Lower lobe of right lung (tissue), 2 donors: Measurements from ENCODE around the gene TSPAN11. TPM values are rescaled to one million over a fixed set of nuclear protein-coding genes. Genes with fewer than 3 reads are reported as not detected.
A peak's percentile ranks its signal among the peaks of the same experiment; 100 is the strongest.

Experiments used
- ATAC-seq, 2 donors: fragments of 200-7000 bp; cut with Tn5 transposase; one replicate each; pipeline ENCODE4 v1.9.1; 2020 to 2022; ENCODE audit warnings: mild to moderate bottlenecking in 2 of 2, moderate library complexity in 2 of 2
- DNase-seq: peaks from one replicate; pipeline ENCODE4 v3.0.0-alpha.2; 2020
- H3K27ac ChIP-seq: fragments of 200-600 bp; one replicate; pipeline ENCODE4 v1.8.0; 2022
- H3K27me3 ChIP-seq: fragments of 200-600 bp; one replicate; pipeline ENCODE4 v1.8.0; 2022; ENCODE audit warnings: low read depth
- H3K36me3 ChIP-seq: fragments of 200-600 bp; one replicate; pipeline ENCODE4 v1.8.0; 2022; ENCODE audit warnings: mild to moderate bottlenecking
- H3K4me1 ChIP-seq: fragments of 200-600 bp; one replicate; pipeline ENCODE4 v1.8.0; 2022
- H3K4me3 ChIP-seq: fragments of 200-600 bp; one replicate; pipeline ENCODE4 v1.8.0; 2022; ENCODE audit warnings: mild to moderate bottlenecking
- H3K9me3 ChIP-seq: fragments of 200-600 bp; one replicate; pipeline ENCODE4 v1.8.0; 2022
- CTCF ChIP-seq: fragments of 200-600 bp; IDR thresholded peaks from one replicate; pipeline ENCODE4 v1.8.0; 2022; ENCODE audit warnings: antibody characterized with exemption, mild to moderate bottlenecking
- intact Hi-C: fragments of 100-400 bp; cut with DNase I; formaldehyde crosslinking; loops from one replicate; pipeline ENCODE4 v1.11.0; 2022
- total RNA-seq: library from RNA; stranded (reverse); fragmentation: NEBNext Ultra II Directional; extraction: Animal tissue kit (Norgen Biotek cat#: 25700); gene quantifications from one replicate; pipeline ENCODE4 v1.2.1, GENCODE V29; 2021
- donor health status: DM: no; HTN: yes; CAD: no; lungs with severe emphysema.

TSPAN11 gene
- total RNA-seq, 1 donor from 2014 or later: 9.1 TPM

DNA sequence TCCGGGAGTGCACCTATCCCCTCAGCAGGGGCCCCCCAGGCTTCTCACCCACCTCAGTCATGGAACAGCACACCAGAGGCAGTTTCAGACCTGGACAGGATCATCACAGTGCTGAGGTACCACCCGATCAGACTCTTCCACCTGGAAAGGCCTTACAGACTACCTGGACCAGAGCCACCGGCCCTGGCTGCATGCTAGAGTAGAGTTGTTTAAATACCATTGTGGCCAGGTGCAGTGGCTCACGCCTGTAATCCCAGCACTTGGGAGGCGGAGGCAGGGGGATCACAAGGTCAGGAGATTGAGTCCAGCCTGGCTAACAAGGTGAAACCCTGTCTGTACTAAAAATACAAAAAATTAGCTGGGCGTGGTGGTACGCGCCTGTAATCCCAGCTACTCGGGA, 61.5 kb downstream of the TSPAN11 start:
- no peak overlapping the region for H3K27ac ChIP-seq
- no peak for ATAC-seq
- no peaks in the 10 kb centered on the region for H3K27me3 ChIP-seq
- no peak for TF ChIP-seq CTCF
- intact Hi-C loops: no loop called here
- no peaks in the 10 kb centered on the region for H3K36me3 ChIP-seq
- no peak overlapping the region for H3K4me3 ChIP-seq
- H3K4me1 ChIP-seq: no peaks in the 10 kb centered on the region
- H3K9me3 ChIP-seq: no peaks in the 10 kb centered on the region
- DNase-seq: no peak

DNA sequence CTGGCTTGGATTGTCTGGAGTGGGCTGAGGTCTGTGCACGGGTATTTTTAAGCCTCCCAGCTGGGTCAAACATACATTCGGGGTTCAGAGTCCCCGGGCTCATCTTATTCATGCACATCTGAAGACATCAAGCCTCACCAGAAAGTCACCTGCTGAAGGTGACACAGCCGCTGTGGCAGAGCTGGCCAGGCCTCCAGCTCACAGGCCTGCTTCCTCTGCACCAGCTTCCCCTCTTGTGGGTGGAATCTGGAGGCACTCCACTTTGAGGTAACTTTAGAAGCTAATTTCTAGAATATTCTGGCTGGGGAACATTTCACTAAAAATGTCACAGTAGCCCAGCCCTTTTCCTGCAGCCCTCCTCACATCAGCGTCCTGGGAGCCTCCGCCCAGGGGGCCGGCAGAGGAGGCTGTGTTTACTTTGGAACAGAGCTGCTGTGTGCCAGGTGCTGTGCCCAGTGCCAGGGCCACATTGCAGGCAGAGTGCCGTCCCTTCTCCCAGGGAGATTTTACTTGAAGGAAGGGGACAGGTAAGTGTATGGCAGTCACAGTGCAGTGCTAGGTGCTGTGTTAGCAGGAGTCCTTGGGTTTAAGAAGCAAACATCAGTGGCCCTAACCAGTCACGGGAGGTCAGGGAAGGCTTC, 62.2 kb downstream of the TSPAN11 start:
- Histone ChIP-seq H3K27me3 (no peaks in the 10 kb centered on the region), H3K27ac (no peak overlapping the region), H3K36me3 (no peaks in the 10 kb centered on the region), H3K4me3 (no peak overlapping the region), H3K9me3 (no peaks in the 10 kb centered on the region), H3K4me1 (no peaks in the 10 kb centered on the region)
- DNase-seq (no peak), ATAC-seq (no peak)
- intact Hi-C loops: no loop called here
- TF ChIP-seq CTCF: no peak

GRCh38 chr12:30989754-30990153, 63.2 kb downstream of the TSPAN11 start:
- intact Hi-C loops: no loop called here
- Histone ChIP-seq H3K27ac (no peak overlapping the region), H3K9me3 (no peaks in the 10 kb centered on the region), H3K27me3 (no peaks in the 10 kb centered on the region), H3K4me1 (no peaks in the 10 kb centered on the region), H3K4me3 (no peak overlapping the region), H3K36me3 (no peaks in the 10 kb centered on the region)
- peak in 1 of 2 donors; percentile 7 for ATAC-seq
- DNase-seq: no peak
- no peak for TF ChIP-seq CTCF

DNA sequence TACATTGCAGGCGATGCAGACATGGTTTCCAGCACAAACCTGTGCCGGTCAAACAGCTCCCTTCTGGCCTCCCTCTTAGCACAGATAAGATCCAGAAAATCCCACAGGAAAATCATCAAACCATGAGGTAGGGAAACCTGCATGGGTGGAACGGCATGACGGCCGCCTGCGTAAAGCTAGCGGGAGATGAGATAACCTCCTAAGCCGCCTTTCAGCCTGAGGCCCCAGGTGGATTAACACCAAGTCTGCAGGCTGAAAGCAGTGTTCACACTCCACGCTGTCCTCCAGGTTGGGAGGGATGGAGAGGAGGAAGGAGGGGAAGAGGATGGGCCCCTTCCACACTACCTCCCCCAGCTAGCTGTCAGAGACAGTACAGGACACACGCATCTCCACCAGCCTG, 63.8 kb downstream of the TSPAN11 start:
- no peak for DNase-seq
- TF ChIP-seq CTCF: no peak
- Histone ChIP-seq H3K4me1 (no peaks in the 10 kb centered on the region), H3K27ac (no peak overlapping the region), H3K4me3 (no peak overlapping the region), H3K9me3 (no peaks in the 10 kb centered on the region), H3K27me3 (no peaks in the 10 kb centered on the region), H3K36me3 (no peaks in the 10 kb centered on the region)
- ATAC-seq: no peak
- intact Hi-C loops: no loop called here

DNA sequence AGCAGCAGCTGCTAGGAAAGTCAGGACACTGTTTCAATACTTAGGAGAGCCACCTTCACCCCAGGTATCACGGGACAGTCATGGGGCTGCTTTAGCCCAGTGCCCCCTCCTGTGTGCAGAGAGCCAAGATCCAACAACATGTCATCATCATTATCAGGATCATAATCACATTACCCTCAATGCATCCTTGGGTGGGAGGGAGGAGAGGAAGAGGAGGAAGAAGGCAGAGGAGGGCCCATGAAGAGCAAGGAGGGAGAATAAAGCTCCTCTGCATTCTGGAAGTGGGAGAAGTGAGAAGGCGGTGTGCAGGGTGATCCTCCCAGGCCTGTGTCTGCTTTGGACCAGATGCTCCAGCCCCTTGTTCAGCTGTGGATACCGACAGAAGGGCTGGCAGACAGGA, 64.2 kb downstream of the TSPAN11 start:
- H3K4me1 ChIP-seq: no peaks in the 10 kb centered on the region
- H3K36me3 ChIP-seq: no peaks in the 10 kb centered on the region
- ATAC-seq (no peak), DNase-seq (no peak)
- no peak overlapping the region for H3K27ac ChIP-seq
- no peak overlapping the region for H3K4me3 ChIP-seq
- TF ChIP-seq CTCF: no peak
- no peaks in the 10 kb centered on the region for H3K9me3 ChIP-seq
- H3K27me3 ChIP-seq: no peaks in the 10 kb centered on the region
- intact Hi-C loops: no loop called here
